NCI-H146 treated with DMSO at 0.1 percent for 48 hours (cell line): Measurements from ENCODE around the gene CCSER2.
"Not testable (repeated sequence)": the region's sequence is repeated elsewhere in the genome, so short reads cannot be mapped to it uniquely, and the experiment has no call there.

Experiments used
- DNase-seq: peaks from one replicate; lab custom pipeline; 2025; ENCODE audit not compliant: unreplicated experiment; lab: John Stamatoyannopoulos, UW

Gene CCSER2, protein sequence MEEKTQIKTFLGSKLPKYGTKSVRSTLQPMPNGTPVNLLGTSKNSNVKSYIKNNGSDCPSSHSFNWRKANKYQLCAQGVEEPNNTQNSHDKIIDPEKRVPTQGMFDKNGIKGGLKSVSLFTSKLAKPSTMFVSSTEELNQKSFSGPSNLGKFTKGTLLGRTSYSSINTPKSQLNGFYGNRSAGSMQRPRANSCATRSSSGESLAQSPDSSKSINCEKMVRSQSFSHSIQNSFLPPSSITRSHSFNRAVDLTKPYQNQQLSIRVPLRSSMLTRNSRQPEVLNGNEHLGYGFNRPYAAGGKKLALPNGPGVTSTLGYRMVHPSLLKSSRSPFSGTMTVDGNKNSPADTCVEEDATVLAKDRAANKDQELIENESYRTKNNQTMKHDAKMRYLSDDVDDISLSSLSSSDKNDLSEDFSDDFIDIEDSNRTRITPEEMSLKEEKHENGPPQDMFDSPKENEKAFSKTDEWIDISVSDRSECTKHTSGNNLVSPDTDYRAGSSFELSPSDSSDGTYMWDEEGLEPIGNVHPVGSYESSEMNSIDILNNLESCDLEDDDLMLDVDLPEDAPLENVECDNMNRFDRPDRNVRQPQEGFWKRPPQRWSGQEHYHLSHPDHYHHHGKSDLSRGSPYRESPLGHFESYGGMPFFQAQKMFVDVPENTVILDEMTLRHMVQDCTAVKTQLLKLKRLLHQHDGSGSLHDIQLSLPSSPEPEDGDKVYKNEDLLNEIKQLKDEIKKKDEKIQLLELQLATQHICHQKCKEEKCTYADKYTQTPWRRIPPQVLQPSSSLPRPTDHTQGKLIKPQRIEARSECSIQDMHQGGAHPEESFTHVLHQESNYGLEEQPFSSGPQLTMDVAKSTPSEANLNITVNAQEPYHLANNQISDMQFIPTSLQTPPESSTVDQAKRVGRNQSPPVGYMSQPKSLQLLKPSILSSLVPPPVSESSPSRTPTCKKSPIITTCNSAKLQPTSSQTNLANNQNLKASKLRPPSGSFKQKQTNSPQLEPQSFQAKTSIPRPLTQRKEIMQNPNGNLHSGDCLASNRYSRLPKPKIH

GRCh38 chr10:84328418-84329195 lies at the start of gene CCSER2:
CCSER2 (plus strand) TSS chr10:84328589; CDS start chr10:84371053, 42,464 bp downstream.
- DNase-seq: peak; percentile 76

DNA sequence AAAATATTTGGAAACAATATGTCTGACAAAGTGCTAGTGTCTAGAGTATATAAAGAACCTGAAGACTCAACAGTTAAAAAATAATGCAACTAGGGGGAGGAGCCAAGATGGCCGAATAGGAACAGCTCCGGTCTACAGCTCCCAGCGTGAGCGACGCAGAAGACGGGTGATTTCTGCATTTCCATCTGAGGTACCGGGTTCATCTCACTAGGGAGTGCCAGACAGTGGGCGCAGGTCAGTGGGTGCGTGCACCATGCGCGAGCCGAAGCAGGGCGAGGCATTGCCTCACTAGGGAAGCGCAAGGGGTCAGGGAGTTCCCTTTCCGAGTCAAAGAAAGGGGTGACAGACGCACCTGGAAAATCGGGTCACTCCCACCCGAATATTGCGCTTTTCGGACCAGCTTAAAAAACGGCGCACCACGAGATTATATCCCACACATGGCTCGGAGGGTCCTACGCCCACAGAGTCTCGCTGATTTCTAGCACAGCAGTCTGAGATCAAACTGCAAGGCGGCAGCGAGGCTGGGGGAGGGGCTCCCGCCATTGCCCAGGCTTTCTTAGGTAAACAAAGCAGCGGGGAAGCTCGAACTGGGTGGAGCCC lies 48.4 kb upstream of the CCSER2 start:
- DNase-seq: not testable (repeated sequence)

DNA sequence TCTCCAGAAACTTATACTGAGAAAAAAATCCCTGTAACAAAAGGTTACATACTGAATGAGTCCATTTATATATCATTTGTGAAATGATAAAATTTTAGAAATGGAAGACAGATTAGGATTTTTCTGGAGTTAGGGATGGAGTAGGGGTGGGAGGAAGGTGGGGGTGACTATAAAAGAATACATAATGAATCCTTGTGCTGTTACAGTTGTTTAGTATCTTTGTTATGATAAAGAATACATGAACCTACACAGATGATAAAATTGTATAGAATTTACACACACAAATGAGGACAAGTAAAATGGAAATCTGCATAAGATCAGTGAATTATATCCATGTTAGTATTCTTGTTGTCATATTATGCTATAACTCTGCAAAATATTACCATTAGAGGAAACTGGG lies 41.7 kb upstream of the CCSER2 start:
- DNase-seq: no peak

DNA sequence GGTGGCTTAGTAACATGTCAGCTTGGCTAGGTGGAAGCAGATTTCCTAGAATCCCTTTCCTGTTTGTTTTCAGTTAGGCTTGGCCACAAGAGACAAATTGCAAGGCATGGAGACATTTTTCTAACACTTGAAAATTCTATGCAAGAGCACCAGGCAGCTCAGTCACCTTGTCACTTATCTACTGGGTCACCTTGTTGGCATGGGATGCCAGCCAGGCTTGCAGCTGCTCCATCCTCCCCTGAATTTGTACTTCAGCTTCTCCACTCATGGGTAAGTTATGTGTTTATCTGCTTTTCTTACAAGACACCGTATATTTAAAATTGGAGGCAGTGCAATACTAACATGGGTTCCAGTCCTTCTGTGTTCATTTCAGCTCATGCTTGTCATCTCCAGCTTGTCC lies 40.2 kb upstream of the CCSER2 start:
- no peak for DNase-seq

DNA sequence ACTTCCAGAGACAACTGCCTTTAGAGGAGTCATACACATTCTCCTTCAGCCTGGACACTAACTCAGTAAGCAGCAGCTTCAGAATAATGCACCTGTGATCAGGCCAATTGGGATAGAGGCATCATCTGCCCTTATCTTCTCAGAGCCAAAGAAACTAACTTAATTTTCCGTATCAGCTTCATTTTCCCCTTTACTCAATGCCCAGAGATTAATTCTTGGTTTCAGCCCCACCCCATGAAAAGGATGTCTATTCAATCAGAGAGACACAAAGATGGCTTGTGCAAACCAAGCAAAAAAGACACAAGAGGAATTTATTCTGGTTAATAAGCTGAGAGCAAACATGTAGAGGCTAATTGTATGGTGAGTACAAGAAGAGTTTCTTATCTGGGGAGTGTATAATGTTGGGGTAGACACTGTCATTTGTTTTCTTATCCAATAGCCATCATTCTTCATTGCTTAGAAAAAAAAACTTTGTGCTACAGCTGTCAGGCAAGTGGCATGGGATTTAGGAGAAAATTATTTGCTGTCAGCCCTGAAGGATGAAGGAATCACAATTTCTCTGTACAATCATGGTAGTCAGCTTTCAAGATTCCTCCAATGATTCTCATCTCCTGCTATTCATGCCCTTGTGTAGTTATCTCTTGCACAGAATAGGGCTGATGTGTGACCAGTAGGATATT lies 38.7 kb upstream of the CCSER2 start:
- peak; percentile 46 for DNase-seq

DNA sequence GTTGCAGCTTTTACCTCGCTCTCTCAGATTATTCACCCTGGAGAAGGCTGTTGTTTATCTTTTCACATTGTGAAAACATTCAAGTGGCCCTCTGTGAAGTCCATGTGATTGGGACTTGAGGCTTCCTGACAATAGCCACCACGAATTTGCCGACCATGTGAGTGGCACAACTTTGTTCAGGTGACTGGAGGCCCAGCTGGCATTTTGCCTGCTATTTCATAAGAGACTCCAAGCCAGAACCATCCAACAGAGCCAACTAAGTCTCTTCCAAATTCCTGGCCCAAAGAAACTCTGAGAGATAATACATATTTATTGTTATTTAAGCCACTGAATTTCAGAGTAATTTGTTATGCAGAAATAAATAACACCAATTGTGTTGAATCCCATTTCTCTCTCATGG lies 38.2 kb upstream of the CCSER2 start:
- DNase-seq: no peak

GRCh38 chr10:84291384-84291783 lies 37.0 kb upstream of the CCSER2 start:
- no peak for DNase-seq

DNA sequence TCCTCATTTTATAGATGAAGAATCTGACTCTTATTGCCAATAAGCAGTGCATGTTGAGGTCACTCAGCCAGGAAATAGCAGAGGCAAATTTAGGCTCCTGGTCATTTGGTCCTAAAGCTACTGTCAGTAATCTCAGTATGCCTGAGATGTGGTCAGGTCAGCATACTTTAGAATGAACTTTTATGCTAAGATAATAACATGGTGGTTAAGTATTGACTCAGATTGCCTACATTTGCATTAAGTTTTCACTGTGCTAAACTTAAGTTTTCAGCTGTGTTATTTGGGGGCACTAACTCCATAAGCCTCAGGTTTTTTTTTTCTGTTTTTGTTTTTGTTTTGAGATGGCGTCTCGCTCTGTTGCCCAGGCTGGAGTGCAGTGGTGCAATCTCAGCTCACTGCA lies 35.9 kb upstream of the CCSER2 start:
- no peak for DNase-seq

GRCh38 chr10:84293171-84293570 lies 35.2 kb upstream of the CCSER2 start:
- no peak for DNase-seq

GRCh38 chr10:84293574-84294016 lies 34.8 kb upstream of the CCSER2 start:
- no peak for DNase-seq

GRCh38 chr10:84294766-84295447 lies 33.5 kb upstream of the CCSER2 start:
- DNase-seq: no peak

- DNase-seq: no peak
Observed at GRCh38 chr10:84296091-84296981, 32.1 kb upstream of the CCSER2 start.

DNA sequence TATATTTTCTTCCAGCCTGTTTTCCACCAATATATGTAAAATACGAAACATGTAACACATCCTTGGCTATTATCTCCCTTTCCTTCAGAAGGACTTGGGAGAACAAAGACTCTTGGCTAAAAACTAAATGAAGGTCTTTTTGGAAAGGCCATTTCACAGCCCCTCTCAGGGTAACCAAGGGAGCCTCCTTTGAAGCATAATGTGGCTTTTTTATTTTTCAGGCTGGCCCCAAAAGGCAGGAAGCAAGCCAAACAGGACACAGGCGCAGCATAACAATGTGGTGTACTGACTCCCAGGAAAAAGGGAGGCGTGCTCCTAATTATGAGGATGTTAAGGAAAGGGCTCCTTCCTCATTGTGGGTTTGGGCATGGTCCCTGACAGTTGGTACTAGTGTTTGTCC lies 30.3 kb upstream of the CCSER2 start:
- no peak for DNase-seq

GRCh38 chr10:84302223-84302622 lies 26.2 kb upstream of the CCSER2 start:
- DNase-seq: no peak

GRCh38 chr10:84306751-84307384 lies 21.5 kb upstream of the CCSER2 start:
- DNase-seq: no peak

DNA sequence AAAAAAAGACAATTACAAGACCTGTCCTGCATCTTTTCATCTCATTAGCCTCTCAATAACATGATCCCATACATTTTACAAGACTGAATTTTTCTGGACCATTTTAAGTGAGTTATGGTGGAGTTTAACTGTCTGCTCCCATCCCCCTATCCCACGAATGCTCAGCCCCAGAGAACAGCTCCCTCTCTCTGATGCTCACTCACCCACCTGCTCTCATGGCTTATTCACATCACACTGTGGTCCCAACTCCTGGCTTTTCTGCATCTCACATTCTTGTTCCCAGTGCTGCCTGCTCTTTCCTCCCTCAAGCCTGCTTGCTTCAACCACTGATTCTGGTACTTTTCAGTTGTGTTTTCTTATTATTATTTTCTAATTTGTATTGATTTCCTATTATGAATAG lies 20.4 kb upstream of the CCSER2 start:
- peak; percentile 14 for DNase-seq

DNA sequence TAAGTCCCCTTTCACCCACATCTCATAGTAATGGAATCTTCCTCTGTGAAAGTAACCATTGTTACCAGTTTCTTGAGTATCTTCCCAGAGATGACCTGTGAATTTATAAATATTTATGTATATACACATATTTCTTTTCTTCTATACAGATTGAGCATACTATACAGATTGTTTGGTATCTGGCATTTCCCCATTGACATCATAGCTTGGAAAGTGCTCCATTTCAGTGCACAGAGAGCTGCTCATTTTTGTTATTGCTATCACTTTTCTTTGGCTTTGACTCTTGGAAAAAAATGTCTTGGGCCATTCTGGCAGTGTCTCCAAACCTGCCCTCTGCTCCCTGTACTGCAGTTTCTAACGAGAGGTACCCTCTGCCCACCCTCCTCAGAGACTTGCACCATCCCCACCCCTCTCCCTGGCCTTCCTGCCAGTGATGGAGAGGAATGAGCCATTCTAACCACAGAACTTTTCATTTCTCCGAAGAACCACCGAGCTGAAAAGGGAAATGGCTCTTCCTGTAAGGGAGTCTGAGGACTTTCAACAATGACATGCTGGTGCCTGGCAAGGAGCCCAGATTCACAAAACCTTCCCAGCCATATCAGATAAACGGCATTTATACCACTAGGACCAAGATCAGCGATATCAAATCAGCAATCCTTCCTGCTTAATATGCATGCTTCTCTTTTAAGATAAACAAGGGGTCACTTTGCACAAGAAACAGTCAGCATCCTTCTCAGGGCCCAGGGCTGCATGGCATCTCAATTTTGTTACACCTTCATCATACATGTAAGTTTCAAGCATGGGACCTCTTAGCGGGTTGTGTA lies 19.7 kb upstream of the CCSER2 start:
- peak; percentile 24 for DNase-seq
